DOHH2 (cell line): Measurements from ENCODE around the gene DTNB.

Experiments
- CTCF ChIP-seq: fragments of 200-600 bp; sonication (generic); IDR thresholded peaks from one replicate; pipeline ENCODE4 v1.5.1; 2014; ENCODE audit warnings: antibody characterized with exemption, mild to moderate bottlenecking, low read depth, low read length; ENCODE audit not compliant: poor library complexity, severe bottlenecking
- EZH2phosphoT487 ChIP-seq: fragments of 200-600 bp; sonication (generic); IDR thresholded peaks from 2 replicates; pipeline ENCODE4 v1.6.1; 2017; ENCODE audit warnings: borderline replicate concordance, mild to moderate bottlenecking, antibody characterized with exemption, low read length, moderate library complexity, mixed read lengths

GRCh38 chr2:25478736-25479135, 194.6 kb downstream of the DTNB start:
- TF ChIP-seq CTCF (no peak), EZH2phosphoT487 (no peak)
